HG03457 (cell line): Measurements from ENCODE around the gene APOL2.
"Not testable (repeated sequence)": the region's sequence is repeated elsewhere in the genome, so short reads cannot be mapped to it uniquely, and the experiment has no call there.

Experiments
- ATAC-seq: cut with Tn5 transposase; IDR thresholded peaks from one replicate; pipeline ENCODE4 v1.9.1; 2021; ENCODE audit warnings: moderate number of reproducible peaks; ENCODE audit not compliant: unreplicated experiment

The APOL2 gene

GRCh38 chr22:36244522-36245391 is 5.4 kb upstream of the APOL2 start:
- no peak for ATAC-seq

- ATAC-seq, result no peak
Measured at GRCh38 chr22:36243986-36244385, 4.7 kb upstream of the APOL2 start.

GRCh38 chr22:36239150-36239400 is 252 bp downstream of the APOL2 start:
- ATAC-seq, result no peak

- ATAC-seq, result no peak
Measured at GRCh38 chr22:36238373-36239149, 766 bp downstream of the APOL2 start.

GRCh38 chr22:36237462-36238372 is 1.6 kb downstream of the APOL2 start:
- ATAC-seq, result no peak

- no peak for ATAC-seq
Measured at GRCh38 chr22:36236388-36237319, 2.7 kb downstream of the APOL2 start.

DNA sequence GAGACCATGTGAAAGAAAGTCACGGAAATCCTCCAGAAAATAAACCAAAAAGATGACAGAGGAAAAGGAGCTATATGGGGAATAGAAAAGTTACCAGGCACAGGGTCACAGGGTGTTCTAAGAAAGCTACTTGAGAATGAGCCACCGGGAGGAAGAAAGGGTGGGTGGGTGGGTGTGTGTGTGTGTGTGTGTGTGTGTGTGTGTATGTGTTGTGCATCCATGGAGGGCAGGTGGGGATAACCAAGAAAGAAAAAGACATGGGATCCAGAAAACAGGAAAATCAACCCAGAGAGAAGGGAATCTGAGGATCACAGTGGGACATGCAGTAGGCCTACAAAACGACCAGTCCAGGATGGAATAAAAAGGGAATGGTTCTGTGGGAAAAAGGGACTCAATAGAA is 3.7 kb downstream of the APOL2 start:
- no peak for ATAC-seq

- no peak for ATAC-seq
Measured at GRCh38 chr22:36234919-36235318, 4.4 kb downstream of the APOL2 start.

GRCh38 chr22:36234213-36234612 is 5.1 kb downstream of the APOL2 start:
- ATAC-seq, result no peak

GRCh38 chr22:36233796-36234195 is 5.5 kb downstream of the APOL2 start:
- no peak for ATAC-seq

- ATAC-seq, result no peak
Measured at GRCh38 chr22:36232715-36233401, 6.5 kb downstream of the APOL2 start.

- ATAC-seq, result not testable (repeated sequence)
Measured at GRCh38 chr22:36231051-36231450, 8.3 kb downstream of the APOL2 start.

- ATAC-seq, result not testable (repeated sequence)
Measured at GRCh38 chr22:36229649-36230048, 9.7 kb downstream of the APOL2 start.

- no peak for ATAC-seq
Measured at GRCh38 chr22:36228944-36229343, 10.4 kb downstream of the APOL2 start.

GRCh38 chr22:36228369-36228768 is 11.0 kb downstream of the APOL2 start:
- ATAC-seq, result not testable (repeated sequence)

DNA sequence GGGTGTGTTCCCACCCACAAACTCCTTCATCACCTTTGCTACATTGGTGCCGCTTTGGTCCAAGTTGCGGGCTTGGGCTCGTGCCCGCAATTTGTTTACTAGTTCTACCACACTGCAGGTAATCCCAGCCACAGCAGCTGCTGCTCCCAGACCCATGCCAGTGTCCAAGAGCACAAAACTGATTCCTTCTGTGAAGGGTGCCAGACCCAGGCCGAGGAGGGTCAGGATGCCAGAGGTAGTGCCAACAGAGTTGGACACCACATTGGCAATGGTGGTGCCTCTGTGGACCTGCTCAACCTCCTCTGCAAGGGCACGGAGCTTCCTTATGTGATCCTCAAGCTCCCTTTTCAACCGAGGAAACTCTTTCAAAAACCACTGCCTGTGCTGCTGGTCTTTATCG is 11.5 kb downstream of the APOL2 start:
- no peak for ATAC-seq

DNA sequence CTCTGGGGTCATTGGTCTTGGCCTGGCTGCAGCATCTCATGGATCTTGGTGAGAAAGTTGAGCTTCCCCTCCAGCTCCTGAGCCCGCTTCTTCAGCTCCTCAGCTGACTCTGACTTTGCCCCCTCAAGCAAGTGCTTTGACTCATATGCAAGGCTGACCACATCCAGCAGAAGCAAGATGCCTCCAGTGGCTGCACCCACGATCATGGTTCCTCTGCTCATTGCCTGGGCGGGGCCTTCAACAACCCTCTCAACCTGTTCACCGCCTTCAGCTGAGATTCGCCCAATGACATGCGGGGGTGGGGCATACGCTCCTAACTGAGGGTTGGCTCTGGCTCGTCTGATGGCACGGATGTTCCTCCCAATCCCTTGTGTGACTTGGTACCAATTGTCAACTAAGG is 11.9 kb downstream of the APOL2 start:
- no peak for ATAC-seq

DNA sequence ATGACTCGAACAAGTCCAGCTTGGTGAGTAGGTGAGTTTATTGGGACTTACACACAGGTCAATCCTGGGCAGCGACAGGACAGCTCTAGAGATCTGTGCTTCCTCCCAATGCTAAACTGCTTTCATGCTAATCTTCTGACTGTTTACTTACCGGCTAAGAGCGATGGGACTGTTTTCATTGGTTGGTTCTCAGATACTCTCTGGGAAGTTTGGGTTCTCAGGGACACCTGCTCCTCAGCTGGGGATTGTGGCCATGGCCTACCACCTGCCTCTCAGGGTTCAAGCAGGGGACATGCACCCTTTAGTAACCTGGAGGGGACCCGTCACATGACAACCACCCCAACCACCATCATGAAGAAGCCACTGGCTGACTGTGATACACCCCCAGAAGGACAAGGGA is 13.1 kb downstream of the APOL2 start:
- ATAC-seq, result no peak

DNA sequence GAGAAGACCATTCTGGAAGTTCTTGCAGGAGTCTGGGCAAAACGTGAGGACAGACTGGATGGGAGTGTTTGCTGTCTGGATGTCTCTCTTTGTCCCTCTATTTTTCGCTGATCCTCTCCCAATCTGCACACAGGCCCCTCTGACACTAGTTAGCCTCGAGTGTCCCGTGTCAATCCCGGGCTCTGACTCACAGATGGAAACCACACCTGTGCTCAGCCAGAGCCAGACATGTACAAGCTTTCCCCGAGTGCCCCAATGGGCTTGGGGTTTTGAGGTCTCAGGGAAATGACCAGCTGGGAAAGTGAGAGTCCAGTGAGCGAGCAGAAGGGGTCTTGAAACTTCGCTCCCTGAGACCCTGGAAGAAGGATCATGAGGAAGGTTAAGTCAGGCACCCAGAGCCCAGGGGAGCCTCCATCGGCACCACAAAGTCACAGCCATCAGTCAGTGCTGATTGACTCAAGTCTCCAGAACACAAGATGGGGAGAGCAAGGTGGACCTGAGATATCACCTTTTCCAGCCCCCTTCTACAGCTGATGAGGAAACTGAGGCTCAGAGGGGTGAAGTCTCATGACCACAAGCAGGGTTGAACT is 13.9 kb downstream of the APOL2 start:
- no peak for ATAC-seq
